Neural cell (in vitro differentiated cells): ENCODE measurements around the gene RASD1. TPM values are rescaled to one million over a fixed set of nuclear protein-coding genes. Genes with fewer than 3 reads are reported as not detected.
"Not testable (repeated sequence)": the region's sequence is repeated elsewhere in the genome, so short reads cannot be mapped to it uniquely, and the experiment has no call there.

Source experiments
- H2AFZ ChIP-seq: fragments of 200-600, 300-800 bp; sonication (generic), shearing (Covaris generic); 2 replicates; pipeline ENCODE4 v1.6.0; 2014; ENCODE audit warnings: low read depth, mild to moderate bottlenecking, antibody characterized with exemption, low read length, moderate library complexity
- H3F3A ChIP-seq: fragments of 200-600 bp; shearing (Covaris generic); 2 replicates; pipeline ENCODE4 v1.6.1; 2016; ENCODE audit warnings: mild to moderate bottlenecking, moderate library complexity, mixed read lengths, antibody characterized with exemption, low read length; ENCODE audit not compliant: insufficient read depth, poor library complexity, severe bottlenecking
- H3K27ac ChIP-seq: fragments of 200-600, 300-800 bp; sonication (generic), shearing (Covaris generic); 2 replicates; pipeline ENCODE4 v1.5.1; 2014; ENCODE audit warnings: mild to moderate bottlenecking, low read length, moderate library complexity
- H3K27me3 ChIP-seq: fragments of 300-800, 200-600 bp; sonication (generic), shearing (Covaris generic); 2 replicates; pipeline ENCODE4 v1.6.0; 2014; ENCODE audit warnings: mild to moderate bottlenecking, low read depth, low read length, moderate library complexity; ENCODE audit not compliant: insufficient read depth
- H3K36me3 ChIP-seq: fragments of 300-800, 200-600 bp; sonication (generic), shearing (Covaris generic); 2 replicates; pipeline ENCODE4 v1.5.1; 2014; ENCODE audit warnings: mild to moderate bottlenecking, antibody characterized with exemption, low read length, moderate library complexity; ENCODE audit not compliant: insufficient read depth
- H3K4me2 ChIP-seq: fragments of 300-800, 200-600 bp; sonication (generic), shearing (Covaris generic); 2 replicates; pipeline ENCODE4 v1.6.0; 2014; ENCODE audit warnings: mild to moderate bottlenecking, low read length
- H3K4me3 ChIP-seq: fragments of 300-800, 200-600 bp; sonication (generic), shearing (Covaris generic); 2 replicates; pipeline ENCODE4 v1.5.1; 2014; ENCODE audit warnings: mild to moderate bottlenecking, low read length, moderate library complexity
- H3K79me2 ChIP-seq: fragments of 200-600 bp; shearing (Covaris generic); replicated peaks from 2 replicates; pipeline ENCODE4 v1.6.0; 2014; ENCODE audit warnings: mild to moderate bottlenecking, low read length, moderate library complexity; ENCODE audit not compliant: insufficient read depth
- H3K9ac ChIP-seq: fragments of 300-800, 200-600 bp; sonication (generic), shearing (Covaris generic); 2 replicates; pipeline ENCODE4 v1.6.1; 2016; ENCODE audit warnings: mild to moderate bottlenecking, low read length, mixed read lengths
- H3K9me2 ChIP-seq: fragments of 200-600 bp; shearing (Covaris generic); 2 replicates; pipeline ENCODE4 v1.6.1; 2016; ENCODE audit warnings: mild to moderate bottlenecking, low read length, mixed read lengths; ENCODE audit not compliant: insufficient read depth
- H3K9me3 ChIP-seq: fragments of 200-600, 300-800 bp; sonication (generic), shearing (Covaris generic); 2 replicates; pipeline ENCODE4 v1.6.1; 2016; ENCODE audit warnings: mild to moderate bottlenecking, mixed run types, low read length, moderate library complexity, mixed read lengths
- H4K20me1 ChIP-seq: fragments of 200-600 bp; shearing (Covaris generic); 2 replicates; pipeline ENCODE4 v1.6.1; 2016; ENCODE audit warnings: mild to moderate bottlenecking, mixed run types; ENCODE audit not compliant: insufficient read depth
- CTCF ChIP-seq: fragments of 450-650 bp; IDR thresholded peaks from 2 replicates; pipeline ENCODE4 v1.5.1; 2014; ENCODE audit warnings: antibody characterized with exemption, mild to moderate bottlenecking, moderate library complexity; ENCODE audit not compliant: poor library complexity, severe bottlenecking
- EZH2 ChIP-seq: fragments of 200-600, 300-800 bp; shearing (Covaris generic), sonication (generic); IDR thresholded peaks from 2 replicates; pipeline ENCODE4 v1.6.1; 2014; ENCODE audit warnings: antibody characterized with exemption, low read length, borderline replicate concordance, mild to moderate bottlenecking; ENCODE audit not compliant: insufficient read depth, poor library complexity, severe bottlenecking
- MXI1 ChIP-seq: fragments of 450-650 bp; conservative IDR thresholded peaks from 2 replicates; pipeline ENCODE4 v1.6.1; 2014; ENCODE audit warnings: antibody characterized with exemption, mild to moderate bottlenecking; ENCODE audit not compliant: poor library complexity, severe bottlenecking
- POLR2AphosphoS5 ChIP-seq: IDR thresholded peaks from 2 replicates; pipeline ENCODE4 v1.6.1; 2012
- RAD21 ChIP-seq: fragments of 450-650 bp; conservative IDR thresholded peaks from 2 replicates; pipeline ENCODE4 v1.6.1; 2014; ENCODE audit warnings: antibody characterized with exemption, mild to moderate bottlenecking, moderate library complexity
- REST ChIP-seq: IDR thresholded peaks from 2 replicates; pipeline ENCODE4 v1.6.1; 2012; ENCODE audit warnings: borderline replicate concordance
- SMC3 ChIP-seq: fragments of 450-650 bp; conservative IDR thresholded peaks from 2 replicates; pipeline ENCODE4 v1.6.1; 2014; ENCODE audit warnings: antibody characterized with exemption, mild to moderate bottlenecking, moderate library complexity; ENCODE audit not compliant: poor library complexity
- TAF1 ChIP-seq: IDR thresholded peaks from 2 replicates; pipeline ENCODE4 v1.6.1; 2012; ENCODE audit warnings: low read depth
- polyA plus RNA-seq: library from polyadenylated mRNA; depleted of rRNA; stranded (reverse); fragments of >200 nt; gene quantifications from 2 replicates; pipeline ENCODE4 v1.2.3, GENCODE V29; 2014

Gene RASD1
- polyA plus RNA-seq, 1 donor from 2014 or later, result 57.7 TPM

GRCh38 chr17:17491546-17491988, 4.6 kb downstream of the RASD1 start:
- TF ChIP-seq SMC3, result no peak
- no peak for TF ChIP-seq EZH2
- no peak for TF ChIP-seq RAD21
- TF ChIP-seq MXI1, result no peak
- no peak for TF ChIP-seq POLR2AphosphoS5
- no peak overlapping the region for H3K27ac ChIP-seq

GRCh38 chr17:17491031-17491471, 5.1 kb downstream of the RASD1 start:
- TF ChIP-seq TAF1 (no peak), CTCF (no peak), REST (no peak), POLR2AphosphoS5 (no peak), MXI1 (no peak)
- H3K36me3 ChIP-seq, result no peaks in the 10 kb centered on the region

More at GRCh38 chr17:17491546-17491988, 4.6 kb downstream of the RASD1 start:
- no peaks in the 10 kb centered on the region for H3F3A ChIP-seq
- no peaks in the 10 kb centered on the region for H3K9me3 ChIP-seq
- H4K20me1 ChIP-seq, result no peaks in the 10 kb centered on the region
- no peaks in the 10 kb centered on the region for H3K9me2 ChIP-seq
- H3K9ac ChIP-seq, result no peak overlapping the region
- no peaks in the 10 kb centered on the region for H3K36me3 ChIP-seq
- no peak overlapping the region for H2AFZ ChIP-seq
- H3K27me3 ChIP-seq, result peaks cover 18% of the 10 kb centered on the region
- peaks cover 11% of the 10 kb centered on the region for H3K79me2 ChIP-seq
- H3K4me3 ChIP-seq, result no peak overlapping the region
- no peak overlapping the region for H3K4me2 ChIP-seq

GRCh38 chr17:17487998-17488397, 8.2 kb downstream of the RASD1 start:
- Histone ChIP-seq H2AFZ (no peak overlapping the region), H3K27me3 (no peaks in the 10 kb centered on the region), H3K79me2 (peaks cover 6% of the 10 kb centered on the region), H3K4me3 (no peak overlapping the region), H3K36me3 (no peaks in the 10 kb centered on the region), H3K9ac (no peak overlapping the region), H3K4me2 (no peak overlapping the region), H3K9me3 (no peaks in the 10 kb centered on the region), H3K27ac (no peak overlapping the region), H3F3A (no peaks in the 10 kb centered on the region), H3K9me2 (no peaks in the 10 kb centered on the region), H4K20me1 (no peaks in the 10 kb centered on the region)
- TF ChIP-seq SMC3 (no peak), TAF1 (no peak)

More at GRCh38 chr17:17491031-17491471, 5.1 kb downstream of the RASD1 start:
- Histone ChIP-seq H3K9me2 (no peaks in the 10 kb centered on the region), H3K27me3 (peaks cover 14% of the 10 kb centered on the region), H4K20me1 (no peaks in the 10 kb centered on the region), H3K4me3 (no peak overlapping the region), H3K27ac (no peak overlapping the region), H3K9me3 (no peaks in the 10 kb centered on the region), H3F3A (no peaks in the 10 kb centered on the region), H2AFZ (no peak overlapping the region), H3K4me2 (no peak overlapping the region), H3K79me2 (peaks cover 11% of the 10 kb centered on the region), H3K9ac (no peak overlapping the region)

- not testable (repeated sequence) for H3K9ac ChIP-seq, H3K4me2 ChIP-seq, H3K9me3 ChIP-seq, H3K27me3 ChIP-seq, H3K4me3 ChIP-seq, H3K79me2 ChIP-seq, H2AFZ ChIP-seq, H3K27ac ChIP-seq, H4K20me1 ChIP-seq, H3K9me2 ChIP-seq, H3K36me3 ChIP-seq, H3F3A ChIP-seq
These were observed 9.8 kb downstream of the RASD1 start for GRCh38 chr17:17486416-17486815.
